Measurements from ENCODE around the gene PRKD3. TPM values are rescaled to one million over a fixed set of nuclear protein-coding genes. Genes with fewer than 3 reads are reported as not detected.

The PRKD3 gene
- total RNA-seq, 1 experiment from 2014 or later = 27.2 TPM

- TF ChIP-seq, protein P1, sequence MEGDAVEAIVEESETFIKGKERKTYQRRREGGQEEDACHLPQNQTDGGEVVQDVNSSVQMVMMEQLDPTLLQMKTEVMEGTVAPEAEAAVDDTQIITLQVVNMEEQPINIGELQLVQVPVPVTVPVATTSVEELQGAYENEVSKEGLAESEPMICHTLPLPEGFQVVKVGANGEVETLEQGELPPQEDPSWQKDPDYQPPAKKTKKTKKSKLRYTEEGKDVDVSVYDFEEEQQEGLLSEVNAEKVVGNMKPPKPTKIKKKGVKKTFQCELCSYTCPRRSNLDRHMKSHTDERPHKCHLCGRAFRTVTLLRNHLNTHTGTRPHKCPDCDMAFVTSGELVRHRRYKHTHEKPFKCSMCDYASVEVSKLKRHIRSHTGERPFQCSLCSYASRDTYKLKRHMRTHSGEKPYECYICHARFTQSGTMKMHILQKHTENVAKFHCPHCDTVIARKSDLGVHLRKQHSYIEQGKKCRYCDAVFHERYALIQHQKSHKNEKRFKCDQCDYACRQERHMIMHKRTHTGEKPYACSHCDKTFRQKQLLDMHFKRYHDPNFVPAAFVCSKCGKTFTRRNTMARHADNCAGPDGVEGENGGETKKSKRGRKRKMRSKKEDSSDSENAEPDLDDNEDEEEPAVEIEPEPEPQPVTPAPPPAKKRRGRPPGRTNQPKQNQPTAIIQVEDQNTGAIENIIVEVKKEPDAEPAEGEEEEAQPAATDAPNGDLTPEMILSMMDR (conservative IDR thresholded peaks at IDR 0.05; ENCODE audit: low read depth, low read length) = no peak
- H3K79me2 ChIP-seq (ENCODE audit: low read length) = no peaks in the 10 kb centered on the region
- H3K4me1 ChIP-seq (ENCODE audit: insufficient read depth, low read length) = no peaks in the 10 kb centered on the region
- H3K27ac ChIP-seq (ENCODE audit: low read length) = no peak overlapping the region
- ChIA-PET POLR2A (ENCODE audit: unreplicated experiment) (no interaction called here), CTCF (no interaction called here)
- no peaks in the 10 kb centered on the region for H3K9me3 ChIP-seq (ENCODE audit: low read length)
- no peaks in the 10 kb centered on the region for H3F3A ChIP-seq (ENCODE audit: low read length, unreplicated experiment)
- H3K4me2 ChIP-seq (ENCODE audit: low read length) = no peak overlapping the region
- no peak overlapping the region for H2AFZ ChIP-seq (ENCODE audit: low read length)
- no TSS peak for BruUV-seq (replicated peaks)
- ATAC-seq (no peak), DNase-seq (no peak)
- intact Hi-C loops (cut with micrococcal nuclease) = no loop called here
- no peaks in the 10 kb centered on the region for H4K20me1 ChIP-seq (ENCODE audit: low read length)
- H3K4me3 ChIP-seq (ENCODE audit: low read length) = no peak overlapping the region
- H3K9ac ChIP-seq (ENCODE audit: low read length) = no peak overlapping the region
- no peaks in the 10 kb centered on the region for H3K36me3 ChIP-seq (ENCODE audit: low read depth, low read length)
- no peaks in the 10 kb centered on the region for H3K27me3 ChIP-seq (ENCODE audit: low read length)
- H3K9me2 ChIP-seq (replicated peaks; ENCODE audit: low read length) = no peaks in the 10 kb centered on the region
Observed at GRCh38 chr2:37332560-37332959, 7.9 kb upstream of the PRKD3 start.

- Histone ChIP-seq H3K9me3 (ENCODE audit: low read length) (no peaks in the 10 kb centered on the region), H3F3A (ENCODE audit: low read length, unreplicated experiment) (no peaks in the 10 kb centered on the region), H3K9ac (ENCODE audit: low read length) (no peak overlapping the region), H2AFZ (ENCODE audit: low read length) (no peak overlapping the region), H3K4me3 (ENCODE audit: low read length) (no peak overlapping the region), H3K27ac (ENCODE audit: low read length) (no peak overlapping the region), H4K20me1 (ENCODE audit: low read length) (no peaks in the 10 kb centered on the region), H3K4me2 (ENCODE audit: low read length) (no peak overlapping the region), H3K4me1 (ENCODE audit: insufficient read depth, low read length) (peaks cover 13% of the 10 kb centered on the region), H3K79me2 (ENCODE audit: low read length) (no peaks in the 10 kb centered on the region), H3K9me2 (replicated peaks; ENCODE audit: low read length) (no peaks in the 10 kb centered on the region), H3K36me3 (ENCODE audit: low read depth, low read length) (no peaks in the 10 kb centered on the region), H3K27me3 (ENCODE audit: low read length) (no peaks in the 10 kb centered on the region)
- no peak for ATAC-seq
- no peak for TF ChIP-seq EZH2 (IDR thresholded peaks at IDR 0.05; ENCODE audit: low read length, unreplicated experiment)
- TF ChIP-seq, protein P1 (conservative IDR thresholded peaks at IDR 0.05; ENCODE audit: low read depth, low read length) = no peak
- no peak for TF ChIP-seq EZH2phosphoT487 (IDR thresholded peaks at IDR 0.05; ENCODE audit: borderline replicate concordance, low read length)
- ChIA-PET CTCF (no interaction called here), POLR2A (ENCODE audit: unreplicated experiment) (no interaction called here)
- BruUV-seq (replicated peaks) = no TSS peak
- DNase-seq = no peak
- intact Hi-C loops (cut with micrococcal nuclease) = no loop called here
Observed at GRCh38 chr2:37330681-37331080, 6.0 kb upstream of the PRKD3 start.

GRCh38 chr2:37326866-37327634, 2.4 kb upstream of the PRKD3 start:
- H3K4me3 ChIP-seq (ENCODE audit: low read length) = peak overlapping the region; percentile 26; the same call in 1 of the 2 replicates
- intact Hi-C loops (cut with micrococcal nuclease) = loop anchor here (5.0 kb wide), 2 partner anchors 65 to 260 kb away; no protein-coding TSS in a partner anchor
- H3K9ac ChIP-seq (ENCODE audit: low read length) = no peak overlapping the region
- CTCF ChIA-PET = no interaction called here
- H3K9me2 ChIP-seq (replicated peaks; ENCODE audit: low read length) = no peaks in the 10 kb centered on the region
- TF ChIP-seq EZH2 (IDR thresholded peaks at IDR 0.05; ENCODE audit: low read length, unreplicated experiment) (no peak), EZH2phosphoT487 (IDR thresholded peaks at IDR 0.05; ENCODE audit: borderline replicate concordance, low read length) (no peak)
- TF ChIP-seq, protein P1 (conservative IDR thresholded peaks at IDR 0.05; ENCODE audit: low read depth, low read length) = no peak
- no peak for ATAC-seq
- H3K36me3 ChIP-seq (ENCODE audit: low read depth, low read length) = no peaks in the 10 kb centered on the region
- BruUV-seq (replicated peaks) = no TSS peak
- no peak overlapping the region for H3K27ac ChIP-seq (ENCODE audit: low read length)
- peaks cover 22% of the 10 kb centered on the region for H3K79me2 ChIP-seq (ENCODE audit: low read length)
- POLR2A ChIA-PET (ENCODE audit: unreplicated experiment) = no interaction called here
- no peak for DNase-seq
- H3K9me3 ChIP-seq (ENCODE audit: low read length) = no peaks in the 10 kb centered on the region
- peak overlapping the region; percentile 64 for H2AFZ ChIP-seq (ENCODE audit: low read length)
- H3K27me3 ChIP-seq (ENCODE audit: low read length) = no peaks in the 10 kb centered on the region
- H3K4me1 ChIP-seq (ENCODE audit: insufficient read depth, low read length) = peaks cover 26% of the 10 kb centered on the region
- no peaks in the 10 kb centered on the region for H3F3A ChIP-seq (ENCODE audit: low read length, unreplicated experiment)
- peak overlapping the region; percentile 82 for H3K4me2 ChIP-seq (ENCODE audit: low read length)
- H4K20me1 ChIP-seq (ENCODE audit: low read length) = 0 out of 2 replicates have a peak, but pooled peaks cover 5% of the 10 kb centered on the region
